GM21619 (cell line): ENCODE measurements around the gene ZNF536.

Source experiments
- ATAC-seq: cut with Tn5 transposase; IDR thresholded peaks from one replicate; pipeline ENCODE4 v1.9.1; 2021; ENCODE audit not compliant: unreplicated experiment

ZNF536 gene

GRCh38 chr19:30519607-30520205 lies 147.5 kb downstream of the ZNF536 start:
- no peak for ATAC-seq

DNA sequence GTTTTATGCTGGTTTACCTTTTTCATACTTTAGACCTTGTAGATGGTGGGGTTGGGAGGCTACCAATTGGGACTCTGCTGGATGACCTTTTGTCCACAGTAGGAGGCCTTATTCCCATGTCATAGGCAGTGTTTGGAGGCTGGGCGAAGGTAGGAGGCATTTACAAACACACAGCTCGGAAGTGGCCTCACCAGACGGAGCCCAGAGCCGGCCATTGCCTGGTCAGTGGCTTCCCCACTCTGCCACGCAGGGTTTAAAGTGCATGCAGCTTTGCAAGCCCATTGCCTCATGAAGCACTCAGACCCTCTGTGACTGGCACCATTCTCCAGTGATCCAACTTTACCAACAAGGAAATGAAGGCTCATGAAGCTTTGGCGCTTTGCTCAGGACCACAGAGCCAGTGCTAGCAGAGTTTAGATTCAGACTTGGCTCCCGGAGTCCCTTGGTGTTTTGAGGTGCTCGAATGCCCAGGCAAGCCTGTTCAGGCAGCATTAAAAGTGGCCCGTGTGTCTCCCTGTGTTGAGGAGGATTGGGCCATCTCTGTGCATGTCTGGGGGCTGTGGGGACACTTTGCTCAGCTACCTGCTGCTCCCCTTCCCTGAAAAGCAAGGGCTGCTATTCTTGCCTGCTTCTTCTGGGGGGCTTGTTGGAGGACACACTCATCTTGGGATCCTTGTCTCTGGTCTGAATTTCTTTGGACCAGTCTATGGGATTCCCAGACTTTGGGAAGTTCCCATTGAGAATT lies 148.7 kb downstream of the ZNF536 start:
- ATAC-seq, result no peak

GRCh38 chr19:30521937-30522336 lies 149.8 kb downstream of the ZNF536 start:
- no peak for ATAC-seq

DNA sequence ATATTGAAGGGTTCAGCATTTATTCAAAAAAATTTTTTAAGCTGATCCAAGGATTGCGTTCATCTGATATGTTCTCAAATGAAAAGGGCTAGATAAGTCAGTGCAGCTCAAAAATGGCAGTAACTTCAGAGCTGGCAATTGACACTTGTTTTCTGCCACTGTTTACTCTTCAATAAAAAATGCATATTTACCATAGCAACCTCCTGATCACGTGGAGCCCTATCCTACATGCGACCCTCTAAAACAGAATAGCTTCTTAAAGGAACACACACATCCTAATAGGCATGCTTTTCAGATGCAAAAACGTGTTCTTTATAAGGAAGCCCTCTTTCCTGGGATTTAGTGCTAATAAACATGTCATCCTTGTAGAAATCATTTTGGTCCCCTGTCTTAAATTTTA lies 150.2 kb downstream of the ZNF536 start:
- no peak for ATAC-seq

DNA sequence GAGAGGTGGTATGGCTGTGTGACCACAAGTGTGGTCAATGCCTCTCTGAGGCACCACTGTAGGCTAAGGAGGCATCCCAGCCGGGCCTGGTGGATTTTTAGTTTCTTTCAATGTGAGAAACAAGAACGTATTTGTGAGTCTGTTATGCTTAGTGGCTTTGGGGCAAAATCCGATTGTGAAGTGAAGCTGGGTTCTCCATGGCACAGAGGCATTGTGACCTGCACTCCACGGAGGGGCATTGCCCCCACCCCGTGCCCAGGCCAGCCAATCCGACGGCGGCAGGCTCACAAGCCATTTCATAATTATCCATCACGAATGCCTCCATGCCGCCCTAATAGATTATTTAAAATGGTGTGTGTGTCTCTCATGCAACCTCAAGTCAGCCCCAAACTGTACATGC lies 151.6 kb downstream of the ZNF536 start:
- ATAC-seq, result no peak

DNA sequence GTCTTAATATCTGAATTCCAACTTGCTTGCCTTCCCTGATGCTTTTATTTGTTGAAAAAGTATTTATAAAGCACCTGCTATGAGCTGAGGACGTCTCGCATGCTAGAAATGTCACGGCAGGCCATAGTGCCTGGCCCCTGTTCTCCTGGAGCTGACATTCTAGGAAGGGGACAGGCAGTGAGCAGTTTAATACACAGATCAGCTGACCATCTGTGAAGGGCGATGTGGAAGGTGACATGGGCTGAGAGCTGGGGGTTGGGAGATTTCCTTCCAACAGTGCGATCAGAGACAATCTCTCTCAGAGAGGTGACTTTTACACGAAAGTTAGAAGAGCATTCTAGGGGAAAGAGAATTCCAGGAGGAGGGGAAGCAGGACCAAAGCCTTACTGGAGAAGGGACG lies 153.2 kb downstream of the ZNF536 start:
- no peak for ATAC-seq

- no peak for ATAC-seq
These were observed 156.7 kb downstream of the ZNF536 start for GRCh38 chr19:30528919-30529318.

DNA sequence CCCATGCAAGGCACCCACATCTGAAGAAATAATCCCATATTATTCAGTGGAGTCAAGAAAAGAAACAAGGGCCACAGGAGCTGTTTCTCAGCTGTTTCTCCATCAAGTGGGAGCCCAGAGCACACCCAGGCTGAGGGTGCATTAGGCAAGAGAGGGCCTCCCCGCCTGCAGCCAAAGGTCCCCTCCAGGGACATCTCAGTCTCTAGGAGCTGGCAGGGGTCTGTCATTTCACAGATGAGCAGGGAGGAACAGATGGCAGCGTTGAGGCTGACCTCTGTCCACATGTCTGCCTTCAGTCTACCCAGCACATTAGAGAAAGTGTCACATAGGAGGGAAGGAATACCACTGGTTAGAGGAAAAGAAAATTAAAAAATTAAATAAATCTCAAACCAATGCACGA lies 157.7 kb downstream of the ZNF536 start:
- no peak for ATAC-seq

DNA sequence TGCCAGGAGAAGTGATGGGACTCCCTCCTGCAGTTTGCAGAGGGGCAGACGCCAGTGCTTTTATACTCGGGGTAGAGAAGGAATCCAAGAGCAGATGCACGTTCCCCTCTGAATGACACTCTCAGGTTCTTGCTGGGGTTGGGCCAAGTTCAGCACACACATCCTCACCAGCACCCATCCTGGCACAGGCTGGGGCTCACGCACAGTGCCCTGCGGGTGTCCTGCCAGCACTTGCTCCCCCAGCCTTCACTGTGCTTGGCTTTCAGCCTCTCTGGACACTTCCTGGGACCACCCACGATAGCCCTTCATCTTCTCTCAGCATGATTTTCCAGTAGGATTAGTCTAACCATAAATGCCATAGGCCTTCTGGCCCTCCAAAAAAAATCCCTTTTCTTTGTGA lies 158.6 kb downstream of the ZNF536 start:
- ATAC-seq, result no peak

GRCh38 chr19:30535011-30535410 lies 162.8 kb downstream of the ZNF536 start:
- ATAC-seq, result no peak

DNA sequence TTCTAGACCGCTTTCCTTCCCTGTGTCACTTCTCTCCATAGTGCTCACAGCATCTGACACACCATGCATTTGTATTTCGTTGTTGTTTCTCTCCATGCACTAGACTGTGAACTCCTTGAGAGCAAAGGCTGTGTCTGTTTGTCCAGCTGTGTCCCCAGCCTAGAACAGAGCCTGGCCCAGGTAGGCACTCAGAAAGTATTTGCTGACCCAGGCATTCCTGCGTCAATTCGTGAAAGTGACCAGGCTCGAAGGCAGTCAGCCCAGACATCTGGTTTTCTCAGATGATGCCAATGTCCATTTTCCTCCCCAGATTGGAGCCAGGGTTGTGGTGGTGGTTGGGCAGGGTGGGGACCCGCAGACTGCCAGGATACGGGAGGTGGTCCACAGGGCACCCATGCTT lies 164.8 kb downstream of the ZNF536 start:
- no peak for ATAC-seq

GRCh38 chr19:30539315-30539714 lies 167.1 kb downstream of the ZNF536 start:
- ATAC-seq, result no peak

DNA sequence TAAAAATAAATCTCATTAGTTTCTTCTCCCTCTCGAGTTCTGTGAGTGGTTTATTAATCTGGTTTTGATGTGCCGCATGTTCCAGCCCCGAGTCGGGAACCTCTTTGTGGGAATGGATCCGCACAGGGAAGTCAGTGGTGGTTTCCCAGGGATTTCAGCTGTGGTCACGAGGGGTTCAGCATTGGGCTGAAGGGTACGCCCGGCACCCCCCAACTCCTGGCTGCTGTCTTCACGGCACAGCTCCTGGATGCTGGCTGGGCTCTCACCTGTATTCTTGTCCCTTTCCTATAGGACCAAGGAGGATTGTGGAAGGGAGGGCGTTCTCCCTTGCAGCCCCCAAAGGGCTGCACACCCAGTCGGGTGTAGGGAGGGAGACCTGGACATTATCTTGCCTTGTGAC lies 167.8 kb downstream of the ZNF536 start:
- ATAC-seq, result no peak

- ATAC-seq, result no peak
These were observed 168.6 kb downstream of the ZNF536 start for GRCh38 chr19:30540761-30541160.

DNA sequence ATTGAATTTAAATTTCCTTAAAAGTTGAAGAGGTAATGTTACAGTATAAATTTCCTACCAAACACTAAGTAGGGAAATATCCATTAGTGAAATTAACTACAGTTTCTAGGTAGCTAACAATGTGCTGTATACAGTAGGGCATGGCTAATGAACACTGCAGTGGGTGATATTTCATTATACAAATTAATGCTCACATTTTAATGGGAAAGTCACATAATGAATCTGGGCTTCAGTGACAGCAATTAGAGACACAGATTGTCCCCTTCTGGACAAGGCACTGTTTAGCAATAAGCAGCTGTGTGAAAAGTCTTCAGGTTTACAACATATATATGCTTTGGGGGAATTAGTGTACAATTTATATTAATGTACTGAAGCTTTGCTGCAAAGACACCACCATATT lies 169.4 kb downstream of the ZNF536 start:
- ATAC-seq, result no peak

- no peak for ATAC-seq
These were observed 171.2 kb downstream of the ZNF536 start for GRCh38 chr19:30543243-30543945.

DNA sequence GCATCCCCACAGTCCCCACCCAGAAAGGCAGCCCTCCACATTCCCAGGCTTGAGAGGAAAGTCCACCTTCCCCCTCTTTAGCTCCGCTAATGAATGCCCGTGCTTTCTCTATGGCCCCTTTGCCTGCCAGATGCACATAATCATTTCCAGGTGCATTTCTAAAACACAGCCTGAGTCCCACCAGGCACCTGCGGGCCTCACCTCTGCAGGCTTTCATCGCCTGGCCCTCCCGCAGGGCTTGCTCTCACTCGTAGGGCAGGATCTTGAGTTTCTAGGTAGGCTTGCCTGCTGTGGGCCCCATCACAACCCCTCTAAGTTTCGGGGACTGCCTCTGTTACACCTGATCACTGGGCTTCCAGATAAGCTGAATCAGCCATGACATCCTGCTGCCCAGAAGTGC lies 173.6 kb downstream of the ZNF536 start:
- no peak for ATAC-seq

- ATAC-seq, result no peak
These were observed 174.1 kb downstream of the ZNF536 start for GRCh38 chr19:30546332-30546731.

DNA sequence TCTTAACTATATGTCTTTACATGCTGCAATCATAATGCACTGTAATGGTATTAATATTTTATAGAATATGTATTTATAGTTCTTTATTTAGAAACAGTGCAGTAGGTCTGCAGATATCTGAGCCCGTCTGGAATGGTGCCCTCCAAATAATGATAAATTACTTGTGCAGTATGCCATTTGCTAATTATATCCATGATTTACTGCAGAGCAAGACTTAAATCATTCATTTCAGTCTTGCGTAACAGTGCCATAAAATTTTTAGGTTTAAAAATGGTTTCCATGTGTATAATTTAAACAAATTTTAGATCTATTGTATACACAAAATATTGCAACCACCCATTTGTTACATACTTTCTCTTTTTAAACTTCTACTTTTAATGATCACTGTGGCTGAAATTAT lies 175.1 kb downstream of the ZNF536 start:
- no peak for ATAC-seq

DNA sequence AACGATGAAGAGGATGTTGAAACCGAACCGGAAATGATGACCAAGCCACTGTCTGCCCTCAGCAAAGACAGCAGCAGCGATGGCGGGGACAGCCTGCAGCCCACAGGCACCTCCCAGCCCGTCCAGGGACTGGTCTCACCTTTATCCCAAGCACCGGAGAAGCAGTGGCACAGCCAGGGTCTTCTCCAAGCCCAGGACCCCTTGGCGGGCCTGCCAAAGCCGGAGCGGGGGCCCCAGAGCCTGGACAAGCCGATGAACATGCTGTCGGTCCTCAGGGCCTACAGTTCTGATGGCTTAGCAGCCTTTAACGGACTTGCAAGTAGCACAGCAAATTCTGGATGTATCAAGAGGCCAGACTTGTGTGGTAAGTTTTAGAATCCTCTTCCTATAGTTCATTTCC lies 177.0 kb downstream of the ZNF536 start:
- ATAC-seq, result no peak

GRCh38 chr19:30551271-30551670 lies 179.1 kb downstream of the ZNF536 start:
- ATAC-seq, result no peak

GRCh38 chr19:30552593-30552992 lies 180.4 kb downstream of the ZNF536 start:
- ATAC-seq, result no peak
